Panc1 (cell line): ENCODE measurements around the gene RIPOR2. TPM values are rescaled to one million over a fixed set of nuclear protein-coding genes. Genes with fewer than 3 reads are reported as not detected.
"Not testable (repeated sequence)": the region's sequence is repeated elsewhere in the genome, so short reads cannot be mapped to it uniquely, and the experiment has no call there.

Experiments used
- ATAC-seq: fragments of 200-7000 bp; cut with Tn5 transposase; 2 replicates; pipeline ENCODE4 v1.9.1; 2020; ENCODE audit warnings: mild to moderate bottlenecking, moderate library complexity
- BruUV-seq: library from RNA; stranded (reverse); fragments of 400-500 nt; replicated peaks from 2 replicates; lab custom pipeline; 2021; lab: Mats Ljungman, UMichigan
- CTCF ChIA-PET: fragments of 300-600 bp; sonication (Branson Sonifier 250); formaldehyde crosslinking; loops from one replicate; lab custom pipeline; 2022; ENCODE audit warnings: antibody characterized with exemption; lab: Charles Lee
- POLR2A ChIA-PET: fragments of 300-600 bp; sonication (Branson Sonifier 250); formaldehyde crosslinking; loops from one replicate; lab custom pipeline; 2022; ENCODE audit warnings: antibody characterized with exemption; lab: Charles Lee
- DNase-seq: peaks from one replicate; pipeline ENCODE4 v3.0.0-alpha.2; 2010; ENCODE audit warnings: low read depth, low spot score
- H3K27ac ChIP-seq: 2 replicates; pipeline ENCODE4 v1.5.1; 2011; ENCODE audit warnings: mild to moderate bottlenecking, low read length, inconsistent platforms
- H3K27me3 ChIP-seq: fragments of 200-500 bp; sonication (Bioruptor generic); 2 replicates; pipeline ENCODE4 v1.6.0; 2014; ENCODE audit warnings: low read length, inconsistent platforms; ENCODE audit not compliant: control insufficient read depth, insufficient read depth
- H3K36me3 ChIP-seq: fragments of 200-500 bp; sonication (Bioruptor generic); 2 replicates; pipeline ENCODE4 v1.5.1; 2014; ENCODE audit warnings: inconsistent platforms, mild to moderate bottlenecking, low read length, moderate library complexity; ENCODE audit not compliant: control insufficient read depth, insufficient read depth
- H3K4me1 ChIP-seq: 2 replicates; pipeline ENCODE4 v1.5.1; 2011; ENCODE audit warnings: inconsistent platforms, mild to moderate bottlenecking, low read length, moderate library complexity; ENCODE audit not compliant: control insufficient read depth, insufficient read depth
- H3K4me3 ChIP-seq, 2 experiments: 2 replicates each; pipeline ENCODE4 v1.5.1; 2011 to 2012; ENCODE audit warnings: low read depth in 2 of 2, low read length in 2 of 2, mild to moderate bottlenecking in 2 of 2, inconsistent platforms in 1 of 2, moderate library complexity in 1 of 2
- H3K9me3 ChIP-seq: fragments of 200-500 bp; sonication (Bioruptor generic); 2 replicates; pipeline ENCODE4 v1.5.1; 2014; ENCODE audit warnings: low read depth, mild to moderate bottlenecking, inconsistent platforms, low read length, moderate library complexity; ENCODE audit not compliant: control insufficient read depth, insufficient read depth
- POLR2AphosphoS5 ChIP-seq: IDR thresholded peaks from 2 replicates; pipeline ENCODE4 v1.6.1; 2012; ENCODE audit warnings: mild to moderate bottlenecking, low read depth, low read length, moderate library complexity
- SIN3A ChIP-seq: IDR thresholded peaks from 2 replicates; pipeline ENCODE4 v1.6.1; 2012; ENCODE audit warnings: low read depth, mild to moderate bottlenecking, low read length, moderate library complexity, borderline replicate concordance; ENCODE audit not compliant: insufficient read depth
- TCF7L2 ChIP-seq: IDR thresholded peaks from 2 replicates; pipeline ENCODE4 v1.6.1; 2011; ENCODE audit warnings: mild to moderate bottlenecking, low read depth, low read length, inconsistent platforms
- in situ Hi-C: cut with HindIII; loops from 2 replicates; pipeline ENCODE4 v1.10.0; 2016; ENCODE audit warnings: low sequenced_read_pairs, low pct_unique_long_range_greater_than_20kb
- intact Hi-C: fragments of 100-400 bp; cut with micrococcal nuclease; formaldehyde crosslinking; loops from one replicate; pipeline ENCODE4 v1.10.0; 2022; ENCODE audit not compliant: unreplicated experiment
- total RNA-seq: library from RNA; stranded (reverse); gene quantifications from one replicate; pipeline ENCODE4 v1.2.1, GENCODE V29; 2021; ENCODE audit not compliant: unreplicated experiment
- TF ChIP-seq, protein P1 (sequence below), 2 experiments: IDR thresholded peaks; 2 replicates each; pipeline ENCODE4 v1.6.1; 2011 to 2012; ENCODE audit warnings: low read depth in 2 of 2, control low read depth in 1 of 2, low read length in 1 of 2, mild to moderate bottlenecking in 1 of 2, moderate library complexity in 1 of 2; ENCODE audit not compliant: insufficient read depth in 1 of 2
- TF ChIP-seq, protein P2 (sequence below): fragments of 450-650 bp; IDR thresholded peaks from 2 replicates; pipeline ENCODE4 v1.5.1; 2017; ENCODE audit warnings: mild to moderate bottlenecking

RIPOR2 gene
- total RNA-seq, 1 experiment from 2014 or later, result 0.54 TPM

DNA sequence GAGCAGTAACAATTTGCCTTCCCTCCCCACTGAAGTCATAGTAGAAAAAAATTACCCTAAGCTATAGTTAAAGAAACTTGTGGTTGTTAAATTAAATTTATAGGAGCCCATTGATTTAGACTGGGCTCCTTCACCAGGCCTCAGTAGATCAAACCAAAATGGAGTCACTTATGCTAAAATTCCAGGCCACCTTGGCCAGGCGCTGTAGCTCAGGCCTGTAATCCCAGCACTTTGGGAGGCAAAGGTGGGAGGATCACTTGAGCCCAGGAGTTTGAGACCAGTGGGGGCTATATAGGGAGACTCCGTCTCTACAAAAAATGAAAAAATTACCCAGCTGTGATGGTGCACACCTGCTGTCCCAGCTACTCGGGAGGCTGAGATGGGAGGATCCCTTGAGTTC lies 176.0 kb downstream of the RIPOR2 start:
- H3K36me3 ChIP-seq, result no peaks in the 10 kb centered on the region
- no peak for TF ChIP-seq POLR2AphosphoS5
- TF ChIP-seq, protein P1, sequence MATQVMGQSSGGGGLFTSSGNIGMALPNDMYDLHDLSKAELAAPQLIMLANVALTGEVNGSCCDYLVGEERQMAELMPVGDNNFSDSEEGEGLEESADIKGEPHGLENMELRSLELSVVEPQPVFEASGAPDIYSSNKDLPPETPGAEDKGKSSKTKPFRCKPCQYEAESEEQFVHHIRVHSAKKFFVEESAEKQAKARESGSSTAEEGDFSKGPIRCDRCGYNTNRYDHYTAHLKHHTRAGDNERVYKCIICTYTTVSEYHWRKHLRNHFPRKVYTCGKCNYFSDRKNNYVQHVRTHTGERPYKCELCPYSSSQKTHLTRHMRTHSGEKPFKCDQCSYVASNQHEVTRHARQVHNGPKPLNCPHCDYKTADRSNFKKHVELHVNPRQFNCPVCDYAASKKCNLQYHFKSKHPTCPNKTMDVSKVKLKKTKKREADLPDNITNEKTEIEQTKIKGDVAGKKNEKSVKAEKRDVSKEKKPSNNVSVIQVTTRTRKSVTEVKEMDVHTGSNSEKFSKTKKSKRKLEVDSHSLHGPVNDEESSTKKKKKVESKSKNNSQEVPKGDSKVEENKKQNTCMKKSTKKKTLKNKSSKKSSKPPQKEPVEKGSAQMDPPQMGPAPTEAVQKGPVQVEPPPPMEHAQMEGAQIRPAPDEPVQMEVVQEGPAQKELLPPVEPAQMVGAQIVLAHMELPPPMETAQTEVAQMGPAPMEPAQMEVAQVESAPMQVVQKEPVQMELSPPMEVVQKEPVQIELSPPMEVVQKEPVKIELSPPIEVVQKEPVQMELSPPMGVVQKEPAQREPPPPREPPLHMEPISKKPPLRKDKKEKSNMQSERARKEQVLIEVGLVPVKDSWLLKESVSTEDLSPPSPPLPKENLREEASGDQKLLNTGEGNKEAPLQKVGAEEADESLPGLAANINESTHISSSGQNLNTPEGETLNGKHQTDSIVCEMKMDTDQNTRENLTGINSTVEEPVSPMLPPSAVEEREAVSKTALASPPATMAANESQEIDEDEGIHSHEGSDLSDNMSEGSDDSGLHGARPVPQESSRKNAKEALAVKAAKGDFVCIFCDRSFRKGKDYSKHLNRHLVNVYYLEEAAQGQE (IDR thresholded peaks at IDR 0.05; ENCODE audit: insufficient read depth in 1 of 2, low read depth in 2 of 2, low read length in 1 of 2), result no peak
- TF ChIP-seq TCF7L2, result no peak
- TF ChIP-seq SIN3A, result no peak
- TF ChIP-seq, protein P2, sequence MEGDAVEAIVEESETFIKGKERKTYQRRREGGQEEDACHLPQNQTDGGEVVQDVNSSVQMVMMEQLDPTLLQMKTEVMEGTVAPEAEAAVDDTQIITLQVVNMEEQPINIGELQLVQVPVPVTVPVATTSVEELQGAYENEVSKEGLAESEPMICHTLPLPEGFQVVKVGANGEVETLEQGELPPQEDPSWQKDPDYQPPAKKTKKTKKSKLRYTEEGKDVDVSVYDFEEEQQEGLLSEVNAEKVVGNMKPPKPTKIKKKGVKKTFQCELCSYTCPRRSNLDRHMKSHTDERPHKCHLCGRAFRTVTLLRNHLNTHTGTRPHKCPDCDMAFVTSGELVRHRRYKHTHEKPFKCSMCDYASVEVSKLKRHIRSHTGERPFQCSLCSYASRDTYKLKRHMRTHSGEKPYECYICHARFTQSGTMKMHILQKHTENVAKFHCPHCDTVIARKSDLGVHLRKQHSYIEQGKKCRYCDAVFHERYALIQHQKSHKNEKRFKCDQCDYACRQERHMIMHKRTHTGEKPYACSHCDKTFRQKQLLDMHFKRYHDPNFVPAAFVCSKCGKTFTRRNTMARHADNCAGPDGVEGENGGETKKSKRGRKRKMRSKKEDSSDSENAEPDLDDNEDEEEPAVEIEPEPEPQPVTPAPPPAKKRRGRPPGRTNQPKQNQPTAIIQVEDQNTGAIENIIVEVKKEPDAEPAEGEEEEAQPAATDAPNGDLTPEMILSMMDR, result no peak
- in situ Hi-C loops, result no loop called here
- CTCF ChIA-PET, result interaction anchor here (0.6 kb wide), 1 partner anchor 238 kb away, joined by 5 read pairs; no protein-coding TSS in a partner anchor
- DNase-seq, result no peak
- no peaks in the 10 kb centered on the region for H3K9me3 ChIP-seq
- no peaks in the 10 kb centered on the region for H3K27me3 ChIP-seq
- no peak overlapping the region for H3K27ac ChIP-seq
- no TSS peak for BruUV-seq
- no peaks in the 10 kb centered on the region for H3K4me1 ChIP-seq
- intact Hi-C loops, result loop anchor here (5.0 to 10.0 kb wide), 2 partner anchors 37 to 235 kb away; no protein-coding TSS in a partner anchor
- no peak for ATAC-seq
- POLR2A ChIA-PET, result no interaction called here
- no peak overlapping the region for H3K4me3 ChIP-seq

DNA sequence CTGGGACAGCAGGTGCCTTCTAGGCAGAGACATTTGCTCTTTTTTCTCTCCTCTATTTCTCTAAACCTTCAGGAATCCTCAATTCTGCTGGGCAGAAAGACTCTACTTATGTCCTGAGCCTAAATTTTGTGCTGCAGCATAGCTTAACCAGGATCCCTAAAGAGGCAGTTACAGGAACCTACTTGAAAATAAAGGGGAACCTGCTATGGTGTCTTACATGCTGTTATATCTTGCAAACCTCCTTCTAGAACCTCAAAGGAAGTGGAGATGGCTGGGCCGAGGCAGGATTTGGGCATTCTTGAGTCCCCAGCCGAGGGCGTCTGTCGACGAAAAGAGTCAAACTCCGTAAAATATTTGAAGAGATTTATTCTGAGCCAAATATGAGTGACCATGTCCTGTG lies 178.1 kb downstream of the RIPOR2 start:
- no TSS peak for BruUV-seq
- DNase-seq, result no peak
- Histone ChIP-seq H3K27ac (no peak overlapping the region), H3K36me3 (no peaks in the 10 kb centered on the region), H3K4me3 (no peak overlapping the region), H3K9me3 (no peaks in the 10 kb centered on the region), H3K4me1 (no peaks in the 10 kb centered on the region), H3K27me3 (no peaks in the 10 kb centered on the region)
- TF ChIP-seq SIN3A (no peak), POLR2AphosphoS5 (no peak)
- ATAC-seq, result no peak
- in situ Hi-C loops (no loop called here), intact Hi-C loops (no loop called here)
- CTCF ChIA-PET, result no interaction called here
- POLR2A ChIA-PET, result no interaction called here

DNA sequence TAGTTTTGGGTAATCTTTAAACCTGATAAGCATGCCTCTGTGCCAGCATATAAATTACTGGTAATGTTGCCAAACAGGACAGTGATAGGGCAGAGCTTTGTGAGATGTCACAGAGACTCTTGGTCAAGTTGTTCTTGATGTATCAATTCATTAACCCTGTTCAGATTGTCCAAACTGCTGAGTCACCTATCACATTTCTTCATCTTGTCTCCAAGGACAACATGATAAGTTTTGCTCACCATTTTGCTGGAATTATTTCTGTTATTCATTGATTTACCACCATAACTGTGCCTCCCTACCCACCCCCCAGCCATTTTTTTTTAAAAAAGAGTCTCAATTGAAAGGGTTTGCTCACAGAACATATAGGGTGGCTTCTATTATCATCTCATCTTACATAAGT lies 180.5 kb downstream of the RIPOR2 start:
- Histone ChIP-seq H3K27ac (no peak overlapping the region), H3K9me3 (no peaks in the 10 kb centered on the region), H3K36me3 (no peaks in the 10 kb centered on the region), H3K4me1 (no peaks in the 10 kb centered on the region), H3K27me3 (no peaks in the 10 kb centered on the region), H3K4me3 (no peak overlapping the region)
- DNase-seq, result no peak
- intact Hi-C loops, result no loop called here
- ChIA-PET CTCF (no interaction called here), POLR2A (interaction anchor here (0.6 kb wide), 1 partner anchor 313 kb away, joined by 11 read pairs; no protein-coding TSS in a partner anchor)
- BruUV-seq, result no TSS peak
- ATAC-seq, result no peak
- no peak for TF ChIP-seq POLR2AphosphoS5
- TF ChIP-seq, protein P1 (IDR thresholded peaks at IDR 0.05; ENCODE audit: insufficient read depth in 1 of 2, low read depth in 2 of 2, low read length in 1 of 2), result no peak
- TF ChIP-seq TCF7L2, result no peak
- TF ChIP-seq, protein P2, result no peak
- in situ Hi-C loops, result no loop called here

DNA sequence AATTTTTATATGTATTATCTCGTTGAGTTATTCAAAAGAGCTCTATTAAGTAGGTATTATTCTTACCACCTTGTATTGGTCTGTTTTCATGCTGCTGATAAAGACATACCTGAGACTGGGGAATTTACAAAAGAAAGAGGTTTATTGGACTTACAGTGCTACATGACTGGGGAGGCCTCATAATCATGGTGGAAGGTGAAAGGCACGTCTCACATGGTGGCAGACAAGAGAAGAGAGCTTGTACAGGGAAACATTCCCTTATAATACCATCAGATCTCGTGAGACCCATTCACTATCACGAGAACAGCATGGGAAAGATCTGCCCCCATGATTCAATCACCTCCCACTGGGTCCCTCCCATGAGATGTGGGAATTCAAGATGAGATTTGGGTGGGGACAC lies 181.4 kb downstream of the RIPOR2 start:
- CTCF ChIA-PET, result interaction anchor here (0.6 kb wide), 1 partner anchor 322 kb away, joined by 4 read pairs; no protein-coding TSS in a partner anchor
- not testable (repeated sequence) for H3K36me3 ChIP-seq

More for the DNA sequence above, 181.4 kb downstream of the RIPOR2 start:
- DNase-seq, BruUV-seq, intact Hi-C loops, H3K27me3 ChIP-seq, H3K9me3 ChIP-seq, H3K27ac ChIP-seq, H3K4me3 ChIP-seq, in situ Hi-C loops, H3K4me1 ChIP-seq, ATAC-seq: not testable (repeated sequence)
- POLR2A ChIA-PET, result interaction anchor here (0.6 kb wide), 1 partner anchor 312 kb away, joined by 11 read pairs; no protein-coding TSS in a partner anchor
